HG02763 (cell line): ENCODE measurements around the gene APOD.
"Not testable (repeated sequence)": the region's sequence is repeated elsewhere in the genome, so short reads cannot be mapped to it uniquely, and the experiment has no call there.

Experiments
- ATAC-seq: cut with Tn5 transposase; IDR thresholded peaks from one replicate; pipeline ENCODE4 v1.9.1; 2021; ENCODE audit warnings: mild to moderate bottlenecking, moderate library complexity; ENCODE audit not compliant: unreplicated experiment

APOD gene

DNA sequence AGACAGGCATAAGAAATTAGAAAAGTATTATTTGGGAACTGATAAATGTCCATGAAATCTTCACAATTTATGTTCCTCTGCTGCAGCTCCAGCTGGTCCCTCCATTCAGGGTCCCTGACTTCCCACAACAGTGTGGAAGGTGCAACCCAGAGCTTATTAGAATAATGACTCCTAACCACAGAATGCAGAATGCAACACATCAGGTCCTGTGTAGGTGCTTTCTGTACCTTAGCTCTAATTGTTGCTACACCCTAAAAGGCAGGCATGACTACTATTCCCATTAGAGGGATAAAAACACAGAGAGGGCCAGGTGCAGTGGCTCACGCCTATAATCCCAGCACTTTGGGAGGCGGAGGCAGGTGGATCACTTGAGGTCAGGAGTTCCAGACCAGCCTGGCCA lies 6.6 kb upstream of the APOD start:
- ATAC-seq = not testable (repeated sequence)

GRCh38 chr3:195589796-195590195 lies 6.1 kb upstream of the APOD start:
- ATAC-seq = not testable (repeated sequence)

DNA sequence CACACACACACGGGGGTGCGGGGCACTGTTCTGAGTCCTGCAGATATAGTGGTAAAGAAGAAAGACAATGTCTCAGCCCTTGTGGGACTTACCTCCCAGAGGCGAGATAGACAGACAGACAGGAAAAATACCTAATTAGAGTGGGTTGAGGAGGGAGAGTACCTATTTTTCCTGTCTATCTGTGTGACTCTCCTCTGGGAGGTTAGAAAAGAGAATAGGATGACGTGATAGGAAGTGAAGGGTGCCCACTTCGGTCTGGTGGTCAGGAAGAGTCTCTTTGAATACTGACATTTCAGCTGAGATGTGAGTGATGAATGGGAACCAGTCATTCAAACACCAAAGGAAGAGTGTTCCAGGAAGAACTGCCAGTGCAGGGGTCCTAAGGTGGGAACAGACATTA lies 4.1 kb upstream of the APOD start:
- ATAC-seq = no peak

DNA sequence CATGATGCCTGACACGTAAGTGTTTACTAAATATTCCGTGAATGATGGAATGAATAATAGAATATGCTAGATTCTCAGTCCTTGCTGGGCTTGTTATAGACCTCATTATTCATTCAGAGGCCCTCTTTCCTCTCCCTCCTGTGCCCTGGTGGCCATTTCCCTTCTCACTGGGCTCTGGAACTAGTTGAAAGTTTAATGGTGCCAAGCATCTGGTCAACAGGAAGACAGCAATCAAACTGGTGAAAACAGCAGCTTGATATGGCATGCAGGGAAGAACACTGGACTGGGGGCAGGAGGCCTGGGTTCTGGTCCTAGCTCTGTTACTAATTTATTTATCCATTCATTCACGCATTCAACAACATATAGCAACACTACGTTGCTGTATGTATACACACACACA lies 3.7 kb upstream of the APOD start:
- no peak for ATAC-seq

DNA sequence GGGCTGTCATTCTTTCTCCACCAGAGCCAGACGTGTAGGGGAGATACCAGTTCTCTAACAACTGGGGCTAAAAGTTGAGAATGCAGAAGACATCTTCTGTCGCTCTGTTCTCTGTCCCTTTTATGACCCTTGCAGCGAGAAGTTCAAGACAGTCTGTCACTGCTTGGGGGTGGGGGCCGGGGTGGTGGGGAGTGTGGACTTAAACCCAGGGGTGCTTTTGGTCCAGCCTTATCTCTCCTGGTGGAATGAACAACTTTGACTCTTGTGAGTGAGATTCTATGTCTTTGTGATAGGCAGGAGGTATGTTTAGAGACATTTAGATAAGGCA lies 767 bp upstream of the APOD start:
- ATAC-seq = no peak

GRCh38 chr3:195582947-195583346 lies 793 bp downstream of the APOD start:
- no peak for ATAC-seq

- no peak for ATAC-seq
Observed at GRCh38 chr3:195580744-195581443, 2.8 kb downstream of the APOD start.

DNA sequence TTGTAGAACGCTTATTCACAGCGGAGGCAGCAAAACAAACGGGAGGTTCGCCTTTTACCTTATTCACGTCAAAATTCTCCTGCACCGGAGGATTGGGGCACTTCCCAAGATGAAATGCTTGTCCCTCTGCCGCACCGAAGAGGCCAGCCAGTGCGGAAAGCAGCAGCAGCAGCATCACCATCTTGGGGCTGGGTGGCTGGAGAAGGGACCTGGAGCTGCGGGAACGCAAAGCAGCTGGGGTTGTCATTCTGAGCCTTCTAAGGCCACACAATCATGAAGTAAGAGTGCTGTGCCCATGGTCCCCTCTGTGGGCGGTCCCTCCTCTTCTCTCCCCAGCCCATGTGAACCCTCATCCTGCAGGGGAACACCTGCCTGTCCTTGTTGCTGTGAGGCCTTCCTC lies 4.5 kb downstream of the APOD start:
- no peak for ATAC-seq

- no peak for ATAC-seq
Observed at GRCh38 chr3:195578565-195578964, 5.2 kb downstream of the APOD start.

GRCh38 chr3:195577645-195578177 lies 6.0 kb downstream of the APOD start:
- no peak for ATAC-seq

DNA sequence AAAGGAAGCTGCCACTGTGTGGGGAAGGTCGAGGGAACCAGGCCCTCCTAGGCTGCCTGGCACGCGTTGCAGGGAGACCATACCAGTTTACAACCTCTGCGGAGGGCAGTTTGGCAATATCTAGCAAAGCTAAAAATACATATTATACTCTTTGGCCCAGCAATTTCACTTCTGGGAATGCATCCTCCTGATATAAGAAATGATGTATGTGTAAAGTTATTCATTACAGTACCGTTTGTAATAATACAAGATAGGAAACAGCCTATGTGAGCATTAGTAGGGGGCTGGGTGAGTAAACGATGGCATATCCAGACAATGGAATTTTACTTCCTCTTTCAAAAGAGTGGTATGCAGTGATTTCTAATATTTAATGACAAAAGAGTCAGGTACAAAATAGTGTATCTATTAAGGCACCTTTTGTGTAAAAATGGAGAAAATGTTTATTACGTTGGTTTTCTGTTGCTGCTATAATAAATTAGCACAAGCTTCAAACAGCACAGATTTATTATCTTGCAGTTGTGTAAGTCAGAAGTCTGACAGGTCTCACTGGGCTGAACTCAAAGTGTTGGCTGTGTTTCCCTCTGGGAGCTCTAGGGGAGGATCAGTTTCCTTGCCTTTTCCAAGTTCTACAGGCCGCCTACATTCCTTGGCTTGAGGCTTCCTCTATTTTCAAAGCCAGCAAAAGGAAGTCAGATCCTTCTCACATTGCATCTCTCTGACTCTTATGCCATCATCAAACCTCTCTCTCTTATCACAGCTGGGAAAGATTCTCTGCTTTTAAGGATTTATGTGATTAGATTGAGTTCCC lies 9.0 kb downstream of the APOD start:
- ATAC-seq = no peak

GRCh38 chr3:195573611-195574496 lies 9.9 kb downstream of the APOD start:
- no peak for ATAC-seq

- no peak for ATAC-seq
Observed at GRCh38 chr3:195571361-195571760, 12.4 kb downstream of the APOD start.

DNA sequence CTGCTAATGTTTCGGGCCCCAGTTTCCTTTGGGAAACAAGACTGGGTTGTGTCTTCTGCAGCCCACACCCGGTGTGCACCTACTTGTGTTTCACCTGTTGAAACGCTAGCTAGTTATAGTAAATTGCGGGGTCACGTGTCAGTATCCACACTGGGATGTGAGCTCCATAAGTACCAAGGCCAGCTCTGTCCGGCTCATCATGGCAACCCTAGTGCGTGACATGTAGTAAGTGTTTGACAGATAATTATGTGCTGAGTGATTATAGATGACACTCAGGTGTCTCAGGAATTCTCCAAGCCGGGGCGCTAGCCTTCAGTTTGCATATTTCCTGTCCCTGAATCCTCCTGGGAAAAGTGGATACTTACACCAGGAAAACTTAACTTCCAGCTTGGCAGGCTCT lies 12.8 kb downstream of the APOD start:
- ATAC-seq = no peak

GRCh38 chr3:195570344-195570743 lies 13.4 kb downstream of the APOD start:
- ATAC-seq = no peak

GRCh38 chr3:195568630-195569029 lies 15.1 kb downstream of the APOD start:
- no peak for ATAC-seq

DNA sequence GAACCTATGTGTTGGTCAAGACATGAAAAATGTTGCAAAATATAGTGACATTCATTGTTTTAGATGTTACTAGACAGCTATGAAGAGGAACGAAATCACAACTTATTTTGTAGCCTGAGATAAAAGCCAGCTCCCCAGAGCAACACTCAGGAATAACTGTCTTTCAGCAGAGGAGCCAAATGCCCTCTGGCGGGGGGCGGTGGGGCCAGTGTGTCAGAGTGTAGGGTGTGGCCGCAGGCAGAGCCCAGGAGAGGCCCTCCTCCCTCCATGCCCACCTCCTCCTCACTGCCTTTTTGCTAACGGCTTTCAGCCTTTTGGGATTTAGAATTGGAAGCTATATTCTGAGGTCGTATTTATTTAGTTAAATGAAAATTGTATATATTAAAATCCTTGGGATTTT lies 16.9 kb downstream of the APOD start:
- ATAC-seq = no peak

GRCh38 chr3:195565716-195566115 lies 18.0 kb downstream of the APOD start:
- ATAC-seq = no peak

- ATAC-seq = no peak
Observed at GRCh38 chr3:195563317-195563716, 20.4 kb downstream of the APOD start.

GRCh38 chr3:195559723-195560409 lies 23.9 kb downstream of the APOD start:
- ATAC-seq = no peak

- no peak for ATAC-seq
Observed at GRCh38 chr3:195558602-195559001, 25.1 kb downstream of the APOD start.
